Activated CD4-positive, alpha-beta T cell treated with anti-CD3 and anti-CD28 coated beads, Interleukin-2, amount 50 U/mL, for 48 hours (primary cell): ENCODE data around the gene RNF220.

ENCODE experiments used
- DNase-seq, 2 experiments: peaks; one replicate each; pipeline ENCODE4 v3.0.0-alpha.2; 2020

RNF220 gene

GRCh38 chr1:44407430-44408211 lies 2.6 kb downstream of the RNF220 start:
- DNase-seq = peak; percentile 6 to 17

DNA sequence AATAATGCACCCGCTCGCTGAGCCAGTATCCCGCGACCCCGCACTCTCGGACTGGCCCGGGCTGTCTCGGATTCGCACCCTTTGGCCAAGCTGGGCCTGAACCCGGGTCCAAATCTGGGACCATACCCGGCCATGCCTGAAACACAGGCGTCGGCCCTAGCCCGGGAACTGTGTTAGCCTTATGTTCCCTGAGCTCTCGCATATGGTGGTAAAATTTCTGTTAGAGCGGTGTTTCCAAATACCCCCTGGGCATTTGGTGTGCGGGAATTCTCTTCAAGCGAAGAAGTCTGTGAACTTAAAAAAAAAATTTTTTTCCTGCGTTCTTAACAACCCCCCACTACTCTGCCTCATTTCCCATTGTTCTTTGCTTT lies 3.1 kb downstream of the RNF220 start:
- DNase-seq = peak; percentile 3 to 4

- DNase-seq = peak; percentile 16 to 34
Measured at GRCh38 chr1:44408632-44409602, 3.9 kb downstream of the RNF220 start.

- DNase-seq = no peak
Measured at GRCh38 chr1:44409757-44410156, 4.7 kb downstream of the RNF220 start.

- no peak for DNase-seq
Measured at GRCh38 chr1:44411861-44412260, 6.8 kb downstream of the RNF220 start.

- DNase-seq = no peak
Measured at GRCh38 chr1:44412601-44413000, 7.5 kb downstream of the RNF220 start.

DNA sequence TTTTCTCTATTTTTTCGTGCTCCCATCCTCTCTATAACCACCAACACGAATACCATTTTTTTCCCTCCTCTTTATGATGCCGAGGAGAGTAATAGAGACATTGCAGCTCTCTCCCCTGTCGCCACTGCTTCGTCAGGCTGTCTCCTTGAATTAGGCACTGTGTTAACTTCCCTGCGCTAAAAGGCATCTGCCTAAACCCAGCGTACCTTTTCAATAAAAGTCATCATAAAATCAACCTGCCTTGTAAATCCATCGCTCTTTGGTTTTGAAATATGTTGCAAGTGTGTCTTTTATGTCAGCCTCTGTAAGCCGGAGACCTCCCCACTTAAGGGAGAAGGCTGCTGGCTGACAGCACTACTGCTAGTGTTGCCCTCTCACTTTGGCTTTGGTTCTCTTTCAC lies 8.7 kb downstream of the RNF220 start:
- DNase-seq = no peak

GRCh38 chr1:44415013-44415412 lies 10.0 kb downstream of the RNF220 start:
- no peak for DNase-seq

DNA sequence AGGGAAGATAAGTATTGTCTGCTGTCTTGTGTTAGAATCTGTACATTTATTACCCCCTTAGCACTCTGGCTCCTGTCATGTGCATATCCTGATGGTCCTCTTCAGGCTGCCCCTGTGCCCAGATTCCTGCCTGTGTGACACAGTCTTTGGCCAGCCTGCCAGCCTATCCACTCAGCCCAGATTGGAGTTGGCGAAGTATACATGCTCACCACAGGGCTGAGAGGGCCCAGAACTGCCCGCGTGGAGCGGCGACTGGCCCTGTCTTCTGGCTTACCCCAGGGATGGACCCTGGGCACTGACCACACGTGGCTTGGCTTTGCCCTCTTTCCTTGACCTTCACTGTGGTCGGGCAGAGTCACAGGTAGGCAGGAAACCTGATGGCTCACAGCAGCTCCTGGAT lies 11.4 kb downstream of the RNF220 start:
- DNase-seq = no peak

- peak; percentile 4 to 7 for DNase-seq
Measured at GRCh38 chr1:44417351-44418021, 12.4 kb downstream of the RNF220 start.

- no peak for DNase-seq
Measured at GRCh38 chr1:44418022-44418673, 13.1 kb downstream of the RNF220 start.

- DNase-seq = no peak
Measured at GRCh38 chr1:44419901-44420300, 14.8 kb downstream of the RNF220 start.

DNA sequence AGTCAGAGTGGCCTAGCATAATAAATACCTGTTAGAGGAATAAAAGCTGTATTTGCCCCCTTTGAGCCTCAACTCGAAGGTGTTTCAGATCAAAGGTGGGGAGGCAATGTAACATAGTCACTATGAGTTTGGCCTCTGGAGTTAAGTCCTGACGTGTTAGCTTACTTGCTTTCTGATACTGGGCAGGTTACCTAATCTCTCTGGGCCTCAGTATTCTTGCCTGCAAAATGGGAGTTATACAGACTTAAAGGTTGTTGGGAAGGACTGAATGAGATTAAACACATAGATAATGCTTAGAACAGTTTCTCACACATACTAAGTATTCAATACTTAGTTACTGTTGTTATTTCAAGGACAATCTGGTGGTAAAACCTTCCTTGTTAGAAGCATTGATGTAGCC lies 15.5 kb downstream of the RNF220 start:
- no peak for DNase-seq

DNA sequence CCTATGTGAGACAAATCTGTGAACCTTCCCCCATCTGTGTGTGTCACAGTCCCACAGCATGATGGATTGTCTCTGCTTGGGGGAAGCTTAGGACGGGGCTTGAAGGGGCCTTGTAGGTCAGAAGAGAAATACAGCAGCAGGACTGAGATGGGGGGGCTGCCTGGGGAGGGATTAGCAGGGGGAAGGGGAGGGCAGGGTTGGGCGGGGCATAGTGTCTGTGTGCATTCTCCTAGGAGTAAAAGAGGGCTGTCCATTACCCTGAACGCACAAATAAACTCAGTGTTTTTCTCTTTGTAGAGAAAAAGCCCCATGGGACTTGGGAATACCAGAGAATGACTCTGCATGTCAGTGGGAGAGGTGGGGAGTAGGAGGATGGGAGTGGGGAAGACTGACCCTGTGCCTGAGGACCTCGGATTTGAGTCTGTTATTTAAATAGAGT lies 16.4 kb downstream of the RNF220 start:
- no peak for DNase-seq

- DNase-seq = no peak
Measured at GRCh38 chr1:44422161-44422560, 17.1 kb downstream of the RNF220 start.

GRCh38 chr1:44423591-44424537 lies 18.8 kb downstream of the RNF220 start:
- no peak for DNase-seq

DNA sequence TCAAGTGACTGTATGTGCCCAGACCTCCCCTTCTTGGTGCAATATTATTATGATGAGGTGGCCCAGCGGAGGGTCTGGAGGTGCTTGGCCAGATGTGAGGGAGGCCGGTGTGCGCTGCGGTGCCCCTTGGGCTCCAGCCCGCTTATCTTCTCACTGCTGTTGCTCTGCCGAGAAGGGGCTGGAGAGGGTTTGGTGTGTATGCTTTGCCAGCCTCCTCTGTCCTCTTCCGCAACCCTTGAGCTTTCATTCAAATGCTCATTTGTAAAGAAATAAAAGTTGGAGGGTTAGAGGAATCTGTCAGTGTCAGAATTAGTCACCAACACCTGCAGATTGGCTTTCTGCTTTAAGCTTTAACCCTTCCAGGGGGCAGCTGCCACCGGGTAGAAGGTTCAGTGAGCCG lies 19.7 kb downstream of the RNF220 start:
- DNase-seq = no peak

GRCh38 chr1:44425341-44426082 lies 20.5 kb downstream of the RNF220 start:
- DNase-seq = no peak

DNA sequence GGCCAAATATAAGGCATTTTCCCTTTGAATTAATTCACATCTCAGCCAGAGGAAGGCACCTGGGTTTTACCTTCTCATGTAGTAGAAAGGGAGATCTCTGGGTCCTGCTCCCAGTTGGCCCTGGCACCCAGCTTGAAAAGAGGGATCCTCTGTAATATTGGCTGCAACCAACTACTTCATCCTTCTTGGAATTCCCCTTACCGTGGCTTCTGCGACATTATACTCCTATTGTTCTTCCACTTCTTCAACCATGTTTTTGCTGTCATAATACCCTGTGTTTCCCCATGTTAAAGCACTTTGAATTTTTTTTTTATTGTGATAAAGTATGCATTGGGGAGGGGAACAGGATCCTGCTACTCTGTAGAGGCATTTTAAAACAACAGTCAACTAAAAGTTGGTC lies 26.8 kb downstream of the RNF220 start:
- DNase-seq = no peak

DNA sequence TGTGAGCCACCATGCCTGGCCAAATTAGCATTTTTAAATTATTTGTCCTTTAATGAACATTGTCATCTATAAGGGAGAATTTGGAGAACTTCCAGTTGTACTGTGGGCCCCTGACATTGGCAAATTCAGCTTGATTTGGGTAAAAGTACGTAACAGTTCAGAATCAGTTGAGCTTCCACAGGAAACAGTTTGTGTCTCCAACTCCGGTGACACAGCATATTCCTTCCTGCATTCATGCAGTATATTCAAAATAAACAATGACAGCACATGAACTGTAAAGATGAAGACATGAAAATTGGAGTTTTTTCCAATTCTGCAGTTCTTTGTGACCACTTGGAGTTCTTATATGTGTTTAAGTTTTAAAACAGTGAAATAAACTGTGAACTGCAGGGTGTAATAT lies 28.2 kb downstream of the RNF220 start:
- no peak for DNase-seq
